Kidney tubule cell (primary cell): ENCODE data around the gene BRIP1.
"Not testable (repeated sequence)": the region's sequence is repeated elsewhere in the genome, so short reads cannot be mapped to it uniquely, and the experiment has no call there.

Experiments used
- DNase-seq: peaks from one replicate; pipeline ENCODE4 v3.0.0-alpha.2; 2018; ENCODE audit warnings: low spot score

Gene BRIP1

DNA sequence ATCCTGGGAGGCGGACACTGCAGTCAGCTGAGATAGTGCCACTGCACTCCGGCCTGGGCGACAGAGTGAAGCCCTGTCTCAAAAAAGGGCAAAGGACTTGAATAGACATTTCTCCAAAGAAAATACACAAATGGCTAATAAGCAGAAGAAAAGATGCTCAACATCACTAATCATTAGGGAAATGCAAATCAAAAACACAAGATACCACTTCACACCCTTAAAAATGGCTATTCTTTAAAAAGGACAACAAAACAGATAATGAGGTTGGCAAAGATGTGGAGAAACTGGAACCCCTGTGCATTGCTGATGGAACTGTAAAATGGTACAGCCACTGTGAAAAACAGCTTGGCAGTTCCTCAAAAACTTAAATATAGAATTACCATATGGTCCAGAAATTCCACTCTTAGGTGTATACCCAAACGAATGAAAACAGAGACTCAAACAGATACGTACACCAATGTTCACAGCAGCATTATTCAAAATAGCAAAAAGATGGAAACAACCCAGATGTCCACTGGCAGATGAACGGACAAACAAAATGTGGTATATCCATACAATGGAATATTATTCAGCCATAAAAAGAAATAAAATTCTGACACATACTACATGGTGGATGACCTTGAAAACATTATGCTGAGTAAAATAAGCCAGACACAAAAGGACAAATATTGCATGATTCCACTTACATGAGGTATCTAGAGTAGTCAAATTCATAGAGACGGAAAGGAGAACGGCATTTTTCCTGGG lies 35.5 kb downstream of the BRIP1 start:
- DNase-seq = no peak

DNA sequence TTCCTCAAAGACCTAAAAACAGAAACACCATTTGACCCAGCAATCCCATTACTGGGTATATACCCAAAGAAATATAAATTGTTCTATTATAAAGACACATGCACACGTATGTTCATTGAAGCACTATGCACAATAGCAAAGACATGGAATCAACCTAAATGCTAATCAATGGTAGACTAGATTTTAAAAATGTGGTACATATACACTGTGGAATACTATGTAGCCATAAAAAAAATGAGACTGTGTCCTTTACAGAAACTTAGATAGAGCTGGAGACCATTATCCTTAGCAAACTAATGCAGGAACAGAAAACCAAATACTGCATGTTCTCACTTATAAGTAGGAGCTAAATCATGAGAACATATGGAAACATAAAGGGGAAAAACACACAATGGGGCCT lies 36.5 kb downstream of the BRIP1 start:
- DNase-seq = not testable (repeated sequence)

DNA sequence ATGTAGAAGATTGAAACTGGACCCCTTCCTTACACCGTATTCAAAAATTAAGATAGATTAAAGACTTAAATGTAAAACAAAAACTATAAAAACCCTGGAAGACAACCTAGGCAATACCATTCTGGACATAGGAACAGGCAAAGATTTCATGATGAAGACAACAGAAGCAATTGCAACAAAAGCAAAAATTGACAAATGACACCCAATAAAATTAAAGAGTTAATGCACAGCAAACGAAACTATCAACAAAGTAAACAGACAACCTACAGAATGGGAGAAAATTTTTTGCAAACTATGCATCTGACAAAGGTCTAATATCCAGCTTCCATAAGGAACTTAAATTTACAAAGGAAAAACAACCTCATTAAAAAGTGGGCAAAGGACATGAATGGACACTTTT lies 37.1 kb downstream of the BRIP1 start:
- not testable (repeated sequence) for DNase-seq

DNA sequence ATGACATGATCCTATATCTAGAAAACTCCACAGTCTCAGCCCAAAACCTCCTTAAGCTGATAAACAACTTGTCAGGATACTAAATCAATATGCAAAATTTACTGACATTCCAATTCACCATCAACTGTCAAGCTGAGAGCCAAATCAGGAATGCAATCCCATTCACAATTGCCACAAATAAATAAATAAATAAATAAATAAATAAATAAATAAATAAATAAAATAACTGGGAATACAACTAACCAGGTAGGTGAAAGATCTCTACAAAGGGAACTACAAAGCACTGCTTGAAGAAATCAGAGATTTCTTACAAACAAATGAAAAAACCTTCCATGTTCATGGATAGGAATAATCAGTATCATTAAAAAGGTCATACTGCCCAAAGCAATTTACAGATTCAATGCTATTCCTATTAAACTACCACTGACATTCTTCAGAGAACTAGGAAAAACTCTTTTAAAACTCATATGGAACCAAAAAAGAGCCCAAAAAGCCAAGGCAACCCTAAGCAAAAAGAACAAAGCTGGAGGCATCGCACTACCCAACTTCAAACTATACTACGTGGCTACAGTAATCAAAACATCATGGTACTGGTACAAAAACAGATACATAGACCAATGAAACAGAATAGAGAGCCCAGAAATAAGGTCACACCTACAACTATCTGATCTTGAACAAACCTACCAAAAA lies 37.7 kb downstream of the BRIP1 start:
- DNase-seq = no peak

DNA sequence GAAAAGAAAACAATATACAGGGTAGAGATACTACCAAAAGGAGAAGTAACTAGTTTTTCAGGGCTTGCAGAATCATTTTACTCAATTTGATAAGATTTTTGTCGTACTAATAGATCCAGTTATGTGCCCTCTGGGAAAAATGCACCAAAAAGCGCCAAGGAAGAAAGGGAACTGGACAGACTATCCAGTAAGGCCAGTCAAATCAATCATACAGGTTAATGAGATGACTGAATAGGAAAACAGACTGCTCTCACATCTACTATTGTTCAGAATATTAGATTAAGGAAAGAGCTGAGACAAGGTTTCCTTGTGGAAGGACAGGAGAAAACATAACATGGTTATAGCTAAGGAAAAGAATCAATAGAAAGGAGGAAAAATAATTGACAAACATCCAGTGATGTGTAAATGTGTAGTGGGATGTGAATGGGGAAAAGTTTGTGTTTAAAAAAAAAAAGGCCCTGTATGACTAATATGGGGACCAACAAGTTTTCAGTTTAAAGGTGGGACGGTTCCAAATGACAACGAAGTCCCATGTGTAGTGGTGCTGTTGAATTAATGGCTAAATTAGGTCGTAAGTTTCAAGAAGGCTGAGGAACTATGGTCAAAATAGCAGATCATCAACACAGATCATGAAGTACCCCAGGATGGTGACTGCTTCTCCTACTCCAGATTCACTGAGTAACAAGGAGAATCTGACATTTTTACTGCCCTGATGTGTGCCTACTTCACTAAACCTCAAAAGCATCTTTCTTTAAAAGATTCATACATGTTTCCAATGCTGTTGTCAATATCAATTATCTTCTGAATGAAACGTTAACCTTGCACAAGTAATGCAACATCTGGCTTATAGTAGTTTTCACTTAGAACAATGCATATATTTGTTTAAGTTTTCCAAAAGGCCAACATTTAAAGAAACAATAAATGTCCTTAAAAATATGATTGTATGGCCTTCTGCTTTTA lies 40.7 kb downstream of the BRIP1 start:
- no peak for DNase-seq

DNA sequence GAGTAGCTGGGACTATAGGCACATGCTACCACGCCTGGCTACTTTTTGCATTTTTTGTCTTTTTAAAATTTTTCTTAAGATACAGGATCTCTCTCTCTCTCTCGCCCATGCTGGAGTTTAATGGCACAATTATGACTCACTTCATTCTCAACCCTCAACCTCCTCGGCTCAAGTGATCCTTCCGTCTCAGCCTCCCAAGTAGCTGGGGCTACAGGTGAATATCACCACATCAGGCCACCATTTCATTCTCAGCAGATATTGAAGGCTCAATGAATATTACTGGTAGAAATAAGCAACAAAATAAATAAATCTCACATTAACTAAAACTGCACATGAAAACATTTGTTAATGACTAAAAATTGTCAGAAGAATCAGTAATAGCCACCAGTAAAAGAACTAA lies 41.7 kb downstream of the BRIP1 start:
- DNase-seq = no peak

DNA sequence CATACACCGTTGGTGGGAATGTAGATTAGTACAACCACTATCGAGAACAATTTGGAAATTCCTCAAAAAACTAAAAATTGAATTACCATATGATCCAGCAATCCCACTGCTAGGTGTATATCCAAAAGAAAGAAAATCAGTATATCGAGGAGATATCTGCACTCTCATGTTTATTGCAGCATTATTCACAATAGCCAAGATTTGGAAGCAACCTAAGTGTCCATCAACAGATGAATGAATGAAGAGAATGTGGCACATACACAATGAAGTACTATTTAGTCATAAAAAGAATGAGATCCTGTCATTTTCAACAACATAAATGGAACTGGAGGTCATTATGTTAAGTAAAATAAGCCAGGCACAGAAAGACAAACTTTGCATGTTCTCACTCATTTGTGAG lies 44.1 kb downstream of the BRIP1 start:
- DNase-seq = not testable (repeated sequence)

DNA sequence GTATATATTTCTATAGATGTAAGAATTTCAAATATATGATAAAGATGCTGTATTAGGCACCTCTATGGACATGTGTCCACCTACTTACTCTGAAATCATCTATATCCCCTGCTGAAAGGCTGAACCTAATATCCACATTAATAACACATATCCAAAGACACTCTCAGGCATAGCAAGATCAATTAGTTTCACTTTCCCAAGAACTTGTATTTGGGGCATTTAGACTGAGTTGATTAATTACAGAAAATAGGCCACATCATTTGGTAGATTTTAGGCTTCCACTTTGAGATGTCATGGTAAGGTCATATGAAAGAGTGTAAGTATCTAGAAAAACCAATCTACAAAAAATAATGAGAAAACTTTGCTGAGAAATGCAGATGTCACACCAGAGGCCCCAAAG lies 45.1 kb downstream of the BRIP1 start:
- no peak for DNase-seq

DNA sequence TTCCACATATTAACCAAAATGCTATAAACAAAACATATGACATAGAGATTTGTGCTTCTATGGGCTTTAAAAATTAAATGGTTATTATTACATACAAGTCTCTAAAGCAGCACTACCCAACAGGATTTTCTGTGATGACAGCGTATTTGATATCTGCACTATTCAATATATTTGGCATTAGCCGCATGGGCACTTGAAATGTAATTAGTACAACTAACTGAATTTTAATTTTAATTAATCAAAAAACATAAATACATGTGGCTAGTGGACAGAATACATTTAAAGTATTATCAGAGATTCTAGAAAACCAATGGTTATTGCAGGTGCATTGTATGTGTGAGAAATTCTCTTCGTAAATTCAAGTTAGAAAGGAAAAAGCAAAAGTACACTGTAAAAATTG lies 45.9 kb downstream of the BRIP1 start:
- no peak for DNase-seq

DNA sequence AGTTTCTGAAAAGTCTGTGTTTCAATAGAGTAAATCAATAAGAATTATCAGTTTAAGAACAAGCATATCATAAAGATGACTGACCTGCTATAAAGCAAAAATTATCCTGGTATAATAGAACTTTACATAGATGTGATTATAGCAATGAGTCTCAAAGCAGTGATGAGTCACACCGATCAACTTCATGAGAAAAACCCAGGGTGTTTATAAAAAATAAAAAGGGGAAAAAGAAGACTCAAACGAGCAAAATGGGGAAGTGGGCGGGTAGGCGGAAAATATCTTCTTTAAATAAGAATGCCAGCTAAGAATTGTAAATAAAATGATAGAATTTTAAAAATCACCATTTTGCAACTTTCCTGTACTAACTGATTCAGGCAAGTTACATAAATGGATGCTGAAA lies 46.8 kb downstream of the BRIP1 start:
- no peak for DNase-seq

DNA sequence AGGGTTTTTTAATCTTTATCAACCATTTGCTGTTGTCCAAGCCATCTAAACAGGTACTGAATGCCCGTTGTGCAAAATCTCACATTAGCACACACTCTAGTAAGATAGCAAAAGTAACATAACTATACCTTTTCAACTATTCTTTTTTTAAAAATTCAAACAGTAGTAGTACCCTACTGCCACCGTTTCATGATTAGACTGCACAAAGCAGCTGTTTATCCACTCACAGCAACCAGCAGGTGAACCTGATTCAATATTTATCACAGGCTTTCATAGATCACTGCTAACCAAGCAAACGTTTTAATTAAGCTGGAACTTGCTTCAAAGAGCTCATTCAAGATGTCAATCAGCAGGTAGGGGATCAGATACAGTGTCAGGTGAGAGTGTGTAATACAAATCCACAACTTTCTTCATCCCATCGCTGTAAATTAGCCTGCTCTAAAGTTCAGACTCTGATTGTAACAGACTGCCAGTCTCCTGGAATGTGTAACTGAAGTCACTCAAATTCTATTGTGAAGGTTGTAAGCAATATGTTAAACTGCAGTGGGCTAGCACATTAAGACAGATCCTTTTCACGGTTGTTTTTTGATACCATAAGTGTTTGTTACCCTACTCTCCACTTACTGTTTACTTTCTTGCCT lies 47.3 kb downstream of the BRIP1 start:
- peak; percentile 14 for DNase-seq

DNA sequence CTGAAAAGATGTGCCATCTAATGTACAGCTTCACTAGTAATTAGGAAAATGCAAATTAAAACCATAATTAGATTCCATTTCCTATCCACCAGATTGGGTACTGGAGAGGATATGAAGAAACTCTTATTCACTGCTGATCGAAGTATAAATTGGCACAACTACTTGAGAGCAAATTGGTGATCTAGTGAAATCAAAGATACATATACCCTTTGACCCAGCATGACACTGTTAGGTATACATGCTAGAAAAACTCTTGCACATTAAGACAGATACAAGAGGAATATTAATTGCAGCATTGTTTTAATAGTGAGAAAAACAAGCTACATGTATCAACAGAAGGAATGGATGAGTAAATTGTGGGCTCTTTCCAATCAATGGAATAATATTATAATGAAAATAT lies 48.8 kb downstream of the BRIP1 start:
- no peak for DNase-seq

DNA sequence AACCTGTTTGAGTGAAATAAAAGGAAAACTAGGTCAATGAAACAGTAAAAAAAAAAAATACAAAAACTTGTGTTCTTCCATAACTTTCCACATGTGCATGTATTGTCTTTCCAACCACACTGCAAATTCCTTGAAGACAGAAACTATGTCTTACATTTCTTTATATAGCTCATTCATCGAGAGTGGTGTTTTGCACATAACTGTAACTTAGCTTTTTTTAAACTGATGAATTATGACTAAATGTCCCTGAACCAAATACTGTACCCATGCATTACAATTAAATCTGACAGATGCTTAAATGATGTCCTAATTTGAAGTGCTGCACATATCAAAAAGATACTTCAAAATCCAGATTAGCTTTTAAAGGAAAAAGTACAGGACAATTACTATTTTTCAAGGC lies 50.1 kb downstream of the BRIP1 start:
- no peak for DNase-seq

DNA sequence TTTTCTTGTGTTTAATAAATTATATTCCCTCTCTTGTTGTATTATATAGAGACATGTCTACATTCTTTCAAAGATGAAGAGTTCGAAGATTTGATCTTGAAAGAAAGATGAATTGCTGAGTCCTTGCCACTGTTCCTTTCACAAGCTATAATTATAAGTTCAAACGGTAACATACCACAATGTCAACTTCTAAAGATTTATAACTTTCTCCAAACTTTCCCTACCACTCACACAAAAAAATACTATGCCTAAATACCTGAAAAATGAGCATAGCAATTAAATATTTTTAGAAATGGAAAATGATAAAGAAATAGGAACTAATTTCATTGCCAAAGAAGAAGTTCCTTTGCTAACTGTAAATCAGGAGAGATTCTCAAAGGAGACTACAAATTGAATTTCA lies 50.6 kb downstream of the BRIP1 start:
- DNase-seq = no peak

DNA sequence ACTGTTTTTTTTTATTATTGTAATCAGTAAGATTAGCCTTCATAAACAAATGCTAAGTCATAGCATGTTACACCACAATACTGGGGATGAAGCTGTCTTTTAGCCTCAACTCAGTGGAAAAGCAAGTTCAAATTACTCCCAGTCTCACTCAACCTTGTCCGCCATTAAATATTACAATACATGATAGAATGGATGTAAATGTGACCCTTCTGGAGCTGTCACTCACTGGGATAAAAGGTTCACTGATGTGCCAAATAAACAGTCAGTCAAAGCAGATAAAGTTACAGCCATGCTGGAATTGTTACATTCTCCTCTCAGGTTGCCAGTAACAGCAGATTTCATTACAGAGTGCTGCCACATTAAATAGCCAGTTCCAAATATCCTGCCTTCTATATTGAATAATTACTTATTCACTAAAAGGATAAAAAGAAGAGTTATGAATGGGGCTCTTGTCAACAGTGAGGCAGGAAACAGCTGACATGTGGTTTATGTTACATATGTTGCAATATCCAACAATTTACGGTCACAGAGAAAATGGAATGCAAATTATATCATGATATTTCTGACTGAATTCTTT lies 53.4 kb downstream of the BRIP1 start:
- DNase-seq = no peak

DNA sequence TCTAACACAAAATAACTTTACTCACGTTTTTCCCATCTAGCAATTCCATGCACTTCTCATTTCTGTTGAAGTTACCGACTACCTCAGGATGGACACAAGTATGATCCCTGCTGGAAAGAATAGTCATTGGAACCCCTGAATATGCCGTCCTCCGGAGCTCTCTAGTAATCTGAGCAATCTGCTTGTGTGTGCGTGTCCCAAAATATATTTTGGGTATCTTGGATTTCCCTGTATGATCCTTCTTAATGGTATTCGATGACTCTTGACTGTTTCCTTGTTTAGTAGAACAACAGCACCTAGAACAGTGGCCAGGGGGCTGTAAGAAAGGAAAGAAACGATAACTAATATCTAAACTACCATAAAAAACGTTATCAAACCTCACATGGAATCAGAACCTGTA lies 54.9 kb downstream of the BRIP1 start:
- DNase-seq = no peak

DNA sequence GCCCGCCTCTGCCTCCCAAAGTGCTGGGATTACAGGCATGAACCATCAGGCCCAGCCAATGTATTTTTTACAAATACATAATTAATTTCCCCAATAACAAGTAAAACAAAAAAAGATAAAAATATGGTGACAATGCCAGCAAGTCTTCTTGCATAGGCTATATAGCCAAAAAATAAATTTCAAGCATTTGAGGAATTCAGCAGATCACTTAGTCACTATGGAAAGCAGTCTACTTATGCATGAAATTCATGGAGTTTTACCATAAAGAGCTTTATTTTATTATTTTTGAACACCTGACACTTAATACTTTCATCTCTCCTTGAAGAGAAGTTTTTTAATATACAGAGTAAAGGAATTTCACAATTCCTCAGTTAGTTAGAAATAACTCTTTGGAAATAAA lies 56.4 kb downstream of the BRIP1 start:
- DNase-seq = no peak

DNA sequence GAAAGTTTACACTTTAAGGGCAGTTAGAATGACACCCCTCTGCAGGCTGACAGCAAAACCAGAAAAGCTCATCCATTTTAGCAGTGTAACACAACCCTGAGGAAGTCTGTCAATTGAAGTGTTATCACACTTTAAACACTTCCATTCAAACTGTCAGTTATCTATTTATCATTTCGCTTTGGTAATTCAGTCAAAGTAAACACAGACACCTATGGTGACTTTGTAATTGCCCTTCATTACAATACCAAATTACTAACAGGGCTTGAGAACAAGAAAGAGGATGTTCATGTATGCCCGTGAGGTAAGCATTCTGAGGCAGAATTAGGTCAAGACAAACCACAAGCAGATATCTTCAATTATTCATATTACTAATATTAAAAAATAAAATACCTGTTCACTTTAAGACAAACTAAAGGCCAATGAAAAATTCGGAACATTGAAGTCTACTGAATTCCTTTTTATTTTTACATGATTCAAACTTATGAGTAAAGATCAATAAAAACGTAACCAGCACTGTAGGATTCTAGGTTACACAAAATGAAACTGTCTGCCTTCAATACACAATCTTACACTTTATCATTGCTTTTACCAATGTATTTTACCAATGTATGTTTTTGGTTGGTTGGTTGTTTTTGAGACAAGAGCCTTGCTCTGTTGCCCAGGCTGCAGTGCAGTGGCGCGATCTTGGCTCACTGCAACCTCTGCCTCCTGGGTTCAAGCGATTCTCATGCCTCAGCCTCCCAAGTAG lies 57.1 kb downstream of the BRIP1 start:
- DNase-seq = no peak

DNA sequence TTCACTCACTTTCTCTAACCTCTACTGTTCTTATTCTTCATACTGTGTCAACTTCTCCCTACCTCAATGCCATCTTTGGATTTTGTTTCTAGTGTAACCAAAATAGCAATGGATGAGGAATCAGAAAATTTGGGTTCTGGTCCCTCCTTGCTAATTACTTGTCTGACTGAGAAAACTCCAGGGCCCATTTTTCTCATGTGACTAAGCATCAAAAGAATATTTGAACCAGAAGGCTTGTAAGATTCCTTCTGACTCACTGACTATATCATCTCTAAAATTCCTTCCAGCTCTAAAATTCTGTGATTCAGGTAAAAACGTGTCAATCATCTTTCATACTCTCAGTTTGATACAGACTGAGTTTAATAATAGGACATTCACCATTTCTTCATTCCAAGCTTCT lies 57.9 kb downstream of the BRIP1 start:
- DNase-seq = peak; percentile 53

DNA sequence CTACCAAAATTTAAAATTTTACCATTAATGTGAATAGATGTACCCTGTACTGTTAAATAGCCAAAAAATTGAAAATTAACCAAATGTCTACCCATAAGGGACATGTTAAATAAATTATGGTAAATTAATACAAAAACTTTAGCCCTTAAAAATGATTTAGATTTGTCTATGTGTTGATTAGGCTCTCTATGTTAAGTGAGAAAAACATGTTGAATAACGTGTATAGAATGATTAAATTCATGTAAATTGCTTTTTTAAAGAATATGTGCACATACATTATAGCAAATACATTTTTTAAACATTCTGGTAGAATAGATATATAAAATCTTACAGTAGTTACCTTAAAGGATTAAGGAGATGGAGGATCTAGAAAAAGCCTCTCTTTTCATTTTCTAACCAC lies 59.5 kb downstream of the BRIP1 start:
- DNase-seq = no peak

DNA sequence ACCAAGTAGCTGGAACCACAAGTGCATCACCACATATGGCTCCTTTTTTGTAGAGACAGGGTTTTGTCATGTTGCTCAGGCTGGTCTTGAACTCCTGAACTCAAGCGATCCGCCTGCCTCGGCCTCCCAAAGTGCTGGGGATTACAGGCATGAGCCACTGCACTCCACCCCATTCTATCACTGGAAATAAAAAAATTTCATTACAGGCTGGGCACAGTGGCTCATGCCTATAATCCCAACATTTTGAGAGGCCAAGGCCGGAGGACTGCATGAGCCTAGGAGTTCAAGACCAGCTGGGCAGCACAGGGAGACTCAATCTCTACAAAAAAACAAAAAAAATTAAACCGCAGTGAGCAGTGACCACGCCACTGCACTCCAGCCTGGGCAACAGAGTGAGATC lies 60.1 kb downstream of the BRIP1 start:
- DNase-seq = no peak
